Choroid plexus epithelial cell (primary cell): ENCODE results near the gene PKD1L1.
"Not testable (repeated sequence)": the region's sequence is repeated elsewhere in the genome, so short reads cannot be mapped to it uniquely, and the experiment has no call there.

Experiments
- DNase-seq: peaks from one replicate; pipeline ENCODE4 v3.0.0-alpha.2; 2010; ENCODE audit warnings: low read depth
- H3K4me3 ChIP-seq: 2 replicates; pipeline ENCODE4 v1.5.1; 2011; ENCODE audit warnings: low read depth, mild to moderate bottlenecking, control low read depth, low read length, moderate library complexity
- TF ChIP-seq, protein P1 (sequence below): conservative IDR thresholded peaks from 2 replicates; pipeline ENCODE4 v1.5.1; 2011; ENCODE audit warnings: low read depth, mild to moderate bottlenecking, control low read depth, inconsistent platforms, low read length, moderate library complexity

PKD1L1 gene

GRCh38 chr7:47947355-47947749 is 914 bp downstream of the PKD1L1 start:
- TF ChIP-seq, protein P1, sequence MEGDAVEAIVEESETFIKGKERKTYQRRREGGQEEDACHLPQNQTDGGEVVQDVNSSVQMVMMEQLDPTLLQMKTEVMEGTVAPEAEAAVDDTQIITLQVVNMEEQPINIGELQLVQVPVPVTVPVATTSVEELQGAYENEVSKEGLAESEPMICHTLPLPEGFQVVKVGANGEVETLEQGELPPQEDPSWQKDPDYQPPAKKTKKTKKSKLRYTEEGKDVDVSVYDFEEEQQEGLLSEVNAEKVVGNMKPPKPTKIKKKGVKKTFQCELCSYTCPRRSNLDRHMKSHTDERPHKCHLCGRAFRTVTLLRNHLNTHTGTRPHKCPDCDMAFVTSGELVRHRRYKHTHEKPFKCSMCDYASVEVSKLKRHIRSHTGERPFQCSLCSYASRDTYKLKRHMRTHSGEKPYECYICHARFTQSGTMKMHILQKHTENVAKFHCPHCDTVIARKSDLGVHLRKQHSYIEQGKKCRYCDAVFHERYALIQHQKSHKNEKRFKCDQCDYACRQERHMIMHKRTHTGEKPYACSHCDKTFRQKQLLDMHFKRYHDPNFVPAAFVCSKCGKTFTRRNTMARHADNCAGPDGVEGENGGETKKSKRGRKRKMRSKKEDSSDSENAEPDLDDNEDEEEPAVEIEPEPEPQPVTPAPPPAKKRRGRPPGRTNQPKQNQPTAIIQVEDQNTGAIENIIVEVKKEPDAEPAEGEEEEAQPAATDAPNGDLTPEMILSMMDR: no peak
- H3K4me3 ChIP-seq: no peak overlapping the region
- DNase-seq: no peak

DNA sequence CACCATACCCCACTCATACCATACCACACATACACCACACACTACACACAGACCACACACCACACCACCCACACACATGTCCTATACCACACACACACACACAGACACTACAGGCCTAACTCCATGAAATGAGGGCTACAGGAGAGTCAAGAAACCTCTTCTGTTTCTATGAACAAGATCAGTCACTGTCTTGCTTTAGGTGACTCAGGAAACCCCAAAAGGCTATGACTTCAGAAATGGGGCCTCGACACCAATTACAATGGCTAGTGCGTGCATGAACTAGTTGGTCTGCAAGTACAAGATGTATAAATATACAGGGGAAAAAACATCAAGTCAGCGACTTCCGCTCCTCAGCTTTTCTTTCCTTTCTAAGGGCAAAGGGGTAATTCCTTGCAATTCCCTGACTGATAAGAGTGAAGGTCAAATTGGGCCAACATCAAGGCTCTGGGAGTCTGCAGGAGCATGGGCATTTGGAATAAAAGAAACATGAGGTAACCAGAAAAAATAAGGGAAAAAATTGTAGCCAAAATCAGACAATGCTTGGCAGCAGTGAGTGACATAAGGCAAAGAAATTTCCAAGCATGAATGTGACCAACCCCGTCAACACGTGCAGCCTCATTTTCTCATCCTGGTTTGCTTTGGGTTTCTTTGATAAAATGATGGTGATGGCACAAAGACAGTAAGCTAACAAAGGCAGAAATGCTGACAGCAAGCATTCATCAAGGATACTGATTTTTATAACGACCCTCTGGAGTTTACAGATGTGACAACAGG is 1.5 kb downstream of the PKD1L1 start:
- no peak overlapping the region for H3K4me3 ChIP-seq
- TF ChIP-seq, protein P1: no peak
- no peak for DNase-seq

GRCh38 chr7:47945261-47946015 is 2.8 kb downstream of the PKD1L1 start:
- peak; percentile 81 for DNase-seq
- TF ChIP-seq, protein P1: peak; percentile 88
- H3K4me3 ChIP-seq: no peak overlapping the region

DNA sequence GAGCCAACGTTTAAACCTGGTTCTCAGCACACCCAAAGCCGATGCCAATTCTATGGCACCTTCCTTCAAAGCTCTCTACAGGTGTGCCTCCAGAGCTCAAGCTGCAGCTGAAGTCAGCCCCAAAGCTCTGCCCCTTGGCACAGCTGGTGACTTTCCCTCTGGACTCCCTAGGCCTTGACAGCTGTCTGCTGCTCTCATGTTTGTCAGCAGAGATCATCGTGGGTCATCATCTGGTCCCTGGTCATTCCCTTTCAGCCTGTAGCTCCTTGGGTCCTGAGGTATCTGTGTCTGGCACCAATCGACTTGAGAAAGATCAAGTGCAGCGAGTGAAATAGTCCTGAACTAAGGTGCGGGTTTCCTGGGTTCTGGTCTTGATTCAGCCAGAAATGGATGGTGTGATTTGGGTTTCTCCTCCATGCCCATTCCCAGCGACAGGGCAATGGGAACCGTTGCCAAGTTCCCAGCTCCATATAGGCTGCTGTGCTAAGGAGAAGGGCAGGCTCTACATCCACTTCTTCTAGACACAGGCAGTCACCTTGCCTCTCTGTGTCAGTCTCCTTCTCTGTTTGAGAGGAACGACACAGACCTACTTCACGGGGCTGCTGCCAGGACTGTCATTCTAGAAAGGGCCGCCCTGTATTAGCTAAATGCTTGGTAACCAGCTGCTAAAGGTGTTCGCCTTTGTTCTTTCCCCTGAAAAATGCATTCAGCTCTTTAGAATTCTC is 3.6 kb downstream of the PKD1L1 start:
- no peak for DNase-seq
- TF ChIP-seq, protein P1: no peak
- H3K4me3 ChIP-seq: no peak overlapping the region

DNA sequence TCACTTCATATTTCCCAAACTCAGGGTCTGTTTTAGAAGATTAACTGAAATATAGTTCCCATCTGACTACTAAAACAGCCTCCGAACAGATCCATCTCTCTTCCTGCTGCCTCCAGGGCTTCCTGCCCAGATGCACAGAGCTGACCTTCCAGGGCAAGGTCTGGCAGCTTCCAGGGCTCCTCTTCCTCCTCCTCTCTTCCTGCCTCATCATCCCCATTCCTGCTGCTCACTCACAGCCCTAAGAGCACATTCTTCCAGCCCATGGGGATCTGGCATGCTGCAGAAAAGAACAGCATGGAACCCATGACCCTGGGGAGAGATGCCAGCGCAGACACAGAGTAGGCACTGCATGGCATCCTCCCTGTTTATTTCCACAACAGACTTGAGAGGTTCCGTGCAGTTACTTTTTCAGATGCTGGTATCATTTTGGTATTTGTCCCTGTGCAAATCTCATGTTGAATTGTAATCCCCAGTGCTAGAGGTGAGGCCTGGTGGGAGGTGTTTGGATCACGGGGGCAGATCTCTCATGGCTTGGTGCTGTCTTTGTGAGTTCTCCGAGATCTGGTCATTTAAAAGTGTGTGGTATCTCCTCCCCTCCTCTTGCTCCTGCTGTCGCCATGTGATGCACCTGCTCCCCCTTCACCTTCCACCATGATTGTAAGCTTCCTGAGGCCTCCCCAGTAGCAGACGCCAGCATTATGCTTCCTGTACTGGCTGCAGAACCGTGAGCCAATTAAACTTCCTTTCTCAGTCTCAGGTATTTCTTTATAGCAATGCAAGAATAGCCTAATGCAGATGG is 4.4 kb downstream of the PKD1L1 start:
- no peak for DNase-seq
- TF ChIP-seq, protein P1: no peak
- H3K4me3 ChIP-seq: no peak overlapping the region

- H3K4me3 ChIP-seq, DNase-seq: not testable (repeated sequence)
Observed at GRCh38 chr7:47942651-47943050, 5.6 kb downstream of the PKD1L1 start.
